HepG2 (cell line): ENCODE measurements around the gene FSD1. TPM values are rescaled to one million over a fixed set of nuclear protein-coding genes. Genes with fewer than 3 reads are reported as not detected.

ENCODE experiments used
- ATAC-seq: fragments of 200-7000 bp; cut with Tn5 transposase; 3 replicates; pipeline ENCODE4 v1.9.1; 2020; ENCODE audit warnings: mild to moderate bottlenecking, moderate library complexity
- BruUV-seq: library from RNA; stranded (reverse); fragments of 400-500 nt; replicated peaks from 2 replicates; lab custom pipeline; 2021; lab: Mats Ljungman, UMichigan
- CTCF ChIA-PET: fragments of 300-600 bp; formaldehyde crosslinking; extraction: SDS; loops from one replicate; lab custom pipeline; 2021; ENCODE audit warnings: low total read pairs, inconsistent platforms, low intra/inter-chr PET ratio; lab: Yijun Ruan, JAX
- POLR2A ChIA-PET: fragments of 350-600 bp; sonication (Branson Sonifier 250); formaldehyde crosslinking; loops from one replicate; lab custom pipeline; 2020; ENCODE audit warnings: antibody characterized with exemption, inconsistent platforms; lab: Yijun Ruan, JAX
- DNase-seq: peaks from one replicate; pipeline ENCODE4 v3.0.0-alpha.2; 2015; ENCODE audit warnings: low spot score
- FAIRE-seq: peaks from 3 replicates; lab custom pipeline; 2011; peaks lifted over from hg19 to GRCh38; lab: Jason Lieb, UNC
- H2AFZ ChIP-seq: one replicate; pipeline ENCODE4 v1.6.1; 2011; ENCODE audit warnings: low read length, inconsistent platforms
- H3K27ac ChIP-seq: fragments of 300-600 bp; 3 replicates; pipeline ENCODE4 v1.8.0; 2011; ENCODE audit warnings: mixed run types, mild to moderate bottlenecking, mixed read lengths, low read length, inconsistent platforms; ENCODE audit not compliant: insufficient read depth; ENCODE audit errors: extremely low read length
- H3K27me3 ChIP-seq, 2 experiments: fragments of 200-600 bp in 1 of 2; 2 replicates in 1 of 2; 3 replicates in 1 of 2; pipeline versions ENCODE4 v1.6.0 to v1.8.0; 2011; ENCODE audit warnings: low read length in 2 of 2, mild to moderate bottlenecking in 2 of 2, moderate library complexity in 2 of 2, inconsistent platforms in 1 of 2; ENCODE audit not compliant: insufficient read depth in 2 of 2, control insufficient read depth in 1 of 2
- H3K36me3 ChIP-seq, 2 experiments: fragments of 200-600 bp in 1 of 2; replicated peaks in 1 of 2; 2 replicates in 1 of 2; 3 replicates in 1 of 2; pipeline versions ENCODE4 v1.5.1 to v1.8.0; 2011; ENCODE audit warnings: low read length in 2 of 2, inconsistent platforms in 1 of 2; ENCODE audit not compliant: insufficient read depth in 2 of 2, control insufficient read depth in 1 of 2
- H3K4me1 ChIP-seq: 2 replicates; pipeline ENCODE4 v1.5.1; 2012; ENCODE audit warnings: low read length, inconsistent platforms; ENCODE audit not compliant: insufficient read depth
- H3K4me2 ChIP-seq: 2 replicates; pipeline ENCODE4 v1.6.0; 2011; ENCODE audit warnings: low read depth, low read length, inconsistent platforms
- H3K4me3 ChIP-seq, 3 experiments: fragments of 200-600 bp in 1 of 3; sonication (generic), shearing (Covaris generic) in 1 of 3; replicated peaks in 1 of 3; 2 replicates each; pipeline ENCODE4 v1.5.1; 2011 to 2016; ENCODE audit warnings: low read length in 3 of 3, inconsistent platforms in 2 of 3, low read depth in 2 of 3, mild to moderate bottlenecking in 2 of 3, control low read depth in 1 of 3, mixed read lengths in 1 of 3; ENCODE audit not compliant: insufficient read depth in 1 of 3
- H3K79me2 ChIP-seq: one replicate; pipeline ENCODE4 v1.6.1; 2011; ENCODE audit warnings: low read length, inconsistent platforms; ENCODE audit not compliant: insufficient read depth
- H3K9ac ChIP-seq: 2 replicates; pipeline ENCODE4 v1.6.0; 2011; ENCODE audit warnings: mild to moderate bottlenecking, low read depth, low read length, inconsistent platforms; ENCODE audit not compliant: insufficient read depth
- H3K9me3 ChIP-seq: 2 replicates; pipeline ENCODE4 v1.5.1; 2012; ENCODE audit warnings: mild to moderate bottlenecking, low read length
- H4K20me1 ChIP-seq: 2 replicates; pipeline ENCODE4 v1.6.0; 2011; ENCODE audit warnings: inconsistent platforms, mild to moderate bottlenecking, low read length, moderate library complexity; ENCODE audit not compliant: insufficient read depth
- ATM ChIP-seq: fragments of 450-650 bp; IDR thresholded peaks from 2 replicates; pipeline ENCODE4 v1.7.1; 2017; ENCODE audit warnings: mild to moderate bottlenecking, borderline replicate concordance
- DMAP1 ChIP-seq: IDR thresholded peaks from 2 replicates; pipeline ENCODE4 v1.6.1; 2016
- EED ChIP-seq: sonication (generic); formaldehyde crosslinking; IDR thresholded peaks from 2 replicates; pipeline ENCODE4 v1.5.0; 2020; ENCODE audit warnings: mild to moderate bottlenecking, missing genetic modification reagents
- GFI1 ChIP-seq: sonication (generic); formaldehyde crosslinking; IDR thresholded peaks from 2 replicates; pipeline ENCODE4 v1.5.0; 2020; ENCODE audit warnings: missing genetic modification reagents, mild to moderate bottlenecking, borderline replicate concordance
- HNRNPK ChIP-seq: fragments of 200-400 bp; formaldehyde crosslinking; IDR thresholded peaks from 2 replicates; pipeline ENCODE4 v1.6.1; 2018; ENCODE audit warnings: low read length, low read depth, moderate library complexity, mild to moderate bottlenecking; ENCODE audit not compliant: poor library complexity, severe bottlenecking
- NFYB ChIP-seq: sonication (generic); formaldehyde crosslinking; IDR thresholded peaks from 2 replicates; pipeline ENCODE4 v1.4.0; 2020; ENCODE audit warnings: missing genetic modification reagents
- SETDB1 ChIP-seq: sonication (generic); formaldehyde crosslinking; IDR thresholded peaks from 2 replicates; pipeline ENCODE4 v1.5.1; 2020; ENCODE audit warnings: missing genetic modification reagents, mild to moderate bottlenecking, borderline replicate concordance
- SIN3A ChIP-seq: IDR thresholded peaks from 2 replicates; pipeline ENCODE4 v1.6.1; 2011; ENCODE audit warnings: low read depth, mild to moderate bottlenecking, control low read depth, low read length, borderline replicate concordance
- SNAI1 ChIP-seq: sonication (generic); formaldehyde crosslinking; IDR thresholded peaks from 2 replicates; pipeline ENCODE4 v1.5.0; 2020; ENCODE audit warnings: mild to moderate bottlenecking, missing genetic modification reagents, borderline replicate concordance
- TBX2 ChIP-seq: sonication (generic); formaldehyde crosslinking; IDR thresholded peaks from 2 replicates; pipeline ENCODE4 v1.5.0; 2020; ENCODE audit warnings: missing genetic modification reagents, mild to moderate bottlenecking, borderline replicate concordance
- U2AF1 ChIP-seq: fragments of 200-400 bp; formaldehyde crosslinking; optimal IDR thresholded peaks from 2 replicates; pipeline ENCODE3; 2017; ENCODE audit warnings: mild to moderate bottlenecking, low read depth, low read length
- ZSCAN31 ChIP-seq: sonication (generic); formaldehyde crosslinking; IDR thresholded peaks from 2 replicates; pipeline ENCODE4 v1.5.0; 2020; ENCODE audit warnings: low read depth, mild to moderate bottlenecking, missing genetic modification reagents
- WGBS: methylation state at CpG from one replicate; pipeline ENCODE4 v1.1.6; 2017; ENCODE audit warnings: low lambda C conversion rate; 5-methylcytosine and 5-hydroxymethylcytosine counted together
- in situ Hi-C: cut with HindIII; loops from 2 replicates; pipeline ENCODE4 v1.10.0; 2017; ENCODE audit warnings: low pct_unique_long_range_greater_than_20kb; ENCODE audit not compliant: extremely low pct_ligation_motif_present
- intact Hi-C: fragments of 100-400 bp; cut with micrococcal nuclease; formaldehyde crosslinking; loops from one replicate; pipeline ENCODE4 v1.10.0; 2022; ENCODE audit not compliant: unreplicated experiment
- polyA plus RNA-seq, 8 experiments: library from polyadenylated mRNA; depleted of rRNA in 3 of 8; stranded (reverse) in 7 of 8; unstranded in 1 of 8; fragments of >200 nt; fragmentation: Illumina TruSeq in 4 of 8; extraction: Trizol in 4 of 8; gene quantifications; 2 replicates each; pipeline versions ENCODE4 v1.2.1 to v1.2.3, GENCODE V29; 2011 to 2016; ENCODE audit warnings: low read depth in 4 of 8, missing spikeins in 1 of 8, mixed read lengths in 1 of 8; ENCODE audit not compliant: insufficient read depth in 1 of 8
- total RNA-seq, 5 experiments: library from RNA; depleted of rRNA; stranded (reverse); fragments of >200 nt; fragmentation: Illumina TruSeq; extraction: Trizol; gene quantifications; 2 replicates each; pipeline ENCODE4 v1.2.3, GENCODE V29; 2016; ENCODE audit warnings: low read depth in 1 of 5
- TF ChIP-seq, protein P1 (sequence below): sonication (generic); formaldehyde crosslinking; IDR thresholded peaks from 2 replicates; pipeline ENCODE4 v1.8.1; 2023; ENCODE audit warnings: mild to moderate bottlenecking, moderate library complexity, missing genetic modification reagents
- TF ChIP-seq, protein P2 (sequence below): sonication (generic); formaldehyde crosslinking; IDR thresholded peaks from 2 replicates; pipeline ENCODE4 v1.8.0; 2023; ENCODE audit warnings: mild to moderate bottlenecking, missing genetic modification reagents
- TF ChIP-seq, protein P3 (sequence below): sonication (generic); formaldehyde crosslinking; IDR thresholded peaks from 2 replicates; pipeline ENCODE4 v1.5.0; 2020; ENCODE audit warnings: mild to moderate bottlenecking, missing genetic modification reagents, borderline replicate concordance

The FSD1 gene
- total and polyA plus RNA-seq, 2 of the 13 experiments (the other 11 are each of a cell fraction or from before 2014, with no cell fraction given), result 0.29 to 0.66 TPM

DNA sequence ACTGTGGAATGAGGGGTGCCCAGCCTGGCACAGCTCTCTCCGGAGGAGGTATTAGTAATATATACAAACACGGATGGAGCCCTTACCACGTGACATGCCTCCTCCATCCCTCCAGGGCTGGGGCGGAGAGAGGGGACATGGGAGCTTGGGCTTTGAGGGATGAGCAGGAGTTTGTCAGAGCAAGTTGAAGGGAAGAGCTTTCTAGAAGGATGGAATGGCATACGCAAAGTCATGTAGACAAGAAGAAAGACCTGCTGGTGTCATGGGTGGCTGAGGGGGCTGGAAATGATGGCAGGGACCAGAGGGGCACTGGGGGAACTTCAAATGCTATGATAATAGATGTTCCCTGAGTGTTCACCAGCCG lies 41.6 kb downstream of the FSD1 start (continued):
- TF ChIP-seq HNRNPK (no peak), SIN3A (no peak), SNAI1 (CRISPR knock-in tag) (no peak), ZSCAN31 (CRISPR knock-in tag) (no peak), EED (CRISPR knock-in tag) (no peak), ATM (no peak), DMAP1 (CRISPR knock-in tag) (no peak), SETDB1 (CRISPR knock-in tag) (no peak)
- TF ChIP-seq, protein P1, sequence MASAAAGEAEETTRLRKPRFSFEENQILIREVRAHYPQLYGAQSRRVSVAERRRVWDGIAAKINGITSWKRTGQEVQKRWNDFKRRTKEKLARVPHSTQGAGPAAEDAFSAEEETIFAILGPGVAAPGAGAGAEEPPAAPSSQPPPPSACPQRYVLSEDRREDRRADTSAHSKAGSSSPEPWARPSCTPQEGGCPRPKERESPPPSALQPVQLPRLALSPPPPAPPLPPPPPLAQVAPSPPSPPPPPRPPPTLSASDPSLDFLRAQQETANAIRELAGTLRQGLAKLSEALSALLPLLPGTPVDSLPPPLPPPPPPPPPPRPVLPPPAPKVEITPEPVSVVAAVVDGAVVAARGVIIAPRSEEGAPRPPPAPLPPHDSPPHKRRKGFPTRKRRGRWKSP, result no peak
- TF ChIP-seq, protein P2, sequence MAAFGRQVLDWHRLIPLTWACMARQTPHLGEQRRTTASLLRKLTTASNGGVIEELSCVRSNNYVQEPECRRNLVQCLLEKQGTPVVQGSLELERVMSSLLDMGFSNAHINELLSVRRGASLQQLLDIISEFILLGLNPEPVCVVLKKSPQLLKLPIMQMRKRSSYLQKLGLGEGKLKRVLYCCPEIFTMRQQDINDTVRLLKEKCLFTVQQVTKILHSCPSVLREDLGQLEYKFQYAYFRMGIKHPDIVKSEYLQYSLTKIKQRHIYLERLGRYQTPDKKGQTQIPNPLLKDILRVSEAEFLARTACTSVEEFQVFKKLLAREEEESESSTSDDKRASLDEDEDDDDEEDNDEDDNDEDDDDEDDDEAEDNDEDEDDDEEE, result no peak

DNA sequence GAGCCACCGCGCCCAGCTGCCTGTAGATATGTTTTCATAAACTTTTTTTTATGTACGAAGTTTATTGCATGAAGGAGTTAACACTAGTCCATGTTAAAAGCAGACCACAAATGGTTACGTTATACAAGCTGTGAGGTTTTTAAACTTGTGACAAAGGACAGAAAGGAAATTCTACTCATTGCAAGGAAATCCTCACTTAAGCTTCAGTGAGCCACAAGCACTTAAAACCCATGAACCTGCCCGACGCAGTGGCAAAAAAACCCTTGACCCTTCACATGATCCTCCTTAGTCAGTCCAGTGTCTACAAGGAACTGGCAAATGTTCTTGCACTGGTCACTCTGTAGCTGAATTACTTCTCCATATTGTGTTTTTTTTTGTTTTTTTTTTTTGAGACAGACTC lies 43.1 kb downstream of the FSD1 start:
- Histone ChIP-seq H2AFZ (no peak overlapping the region), H3K9ac (no peak overlapping the region), H3K79me2 (peaks cover 3% of the 10 kb centered on the region), H3K27ac (no peak overlapping the region), H3K36me3 (0 out of 5 replicates have a peak, but pooled peaks cover 0 to 2% of the 10 kb centered on the region in 2 experiments), H3K9me3 (no peaks in the 10 kb centered on the region), H4K20me1 (no peaks in the 10 kb centered on the region), H3K4me1 (peaks cover 20% of the 10 kb centered on the region), H3K4me3 (no peak overlapping the region), H3K27me3 (no peaks in the 10 kb centered on the region; a peak in 1 of 5 replicates), H3K4me2 (no peak overlapping the region)
- 95% methylated on average over 6 of the region's 6 CpGs for WGBS
- in situ Hi-C loops (no loop called here), intact Hi-C loops (no loop called here)
- ChIA-PET POLR2A (interaction anchor here (1.5 kb wide), 1 partner anchor 37 kb away, joined by 4 read pairs; no protein-coding TSS in a partner anchor), CTCF (no interaction called here)
- DNase-seq (no peak), ATAC-seq (no peak), FAIRE-seq (no peak)
- no TSS peak for BruUV-seq
- TF ChIP-seq TBX2 (CRISPR knock-in tag), result no peak
- TF ChIP-seq U2AF1, result no peak
- TF ChIP-seq NFYB (CRISPR knock-in tag), result no peak
- TF ChIP-seq GFI1, result no peak
- TF ChIP-seq, protein P3, sequence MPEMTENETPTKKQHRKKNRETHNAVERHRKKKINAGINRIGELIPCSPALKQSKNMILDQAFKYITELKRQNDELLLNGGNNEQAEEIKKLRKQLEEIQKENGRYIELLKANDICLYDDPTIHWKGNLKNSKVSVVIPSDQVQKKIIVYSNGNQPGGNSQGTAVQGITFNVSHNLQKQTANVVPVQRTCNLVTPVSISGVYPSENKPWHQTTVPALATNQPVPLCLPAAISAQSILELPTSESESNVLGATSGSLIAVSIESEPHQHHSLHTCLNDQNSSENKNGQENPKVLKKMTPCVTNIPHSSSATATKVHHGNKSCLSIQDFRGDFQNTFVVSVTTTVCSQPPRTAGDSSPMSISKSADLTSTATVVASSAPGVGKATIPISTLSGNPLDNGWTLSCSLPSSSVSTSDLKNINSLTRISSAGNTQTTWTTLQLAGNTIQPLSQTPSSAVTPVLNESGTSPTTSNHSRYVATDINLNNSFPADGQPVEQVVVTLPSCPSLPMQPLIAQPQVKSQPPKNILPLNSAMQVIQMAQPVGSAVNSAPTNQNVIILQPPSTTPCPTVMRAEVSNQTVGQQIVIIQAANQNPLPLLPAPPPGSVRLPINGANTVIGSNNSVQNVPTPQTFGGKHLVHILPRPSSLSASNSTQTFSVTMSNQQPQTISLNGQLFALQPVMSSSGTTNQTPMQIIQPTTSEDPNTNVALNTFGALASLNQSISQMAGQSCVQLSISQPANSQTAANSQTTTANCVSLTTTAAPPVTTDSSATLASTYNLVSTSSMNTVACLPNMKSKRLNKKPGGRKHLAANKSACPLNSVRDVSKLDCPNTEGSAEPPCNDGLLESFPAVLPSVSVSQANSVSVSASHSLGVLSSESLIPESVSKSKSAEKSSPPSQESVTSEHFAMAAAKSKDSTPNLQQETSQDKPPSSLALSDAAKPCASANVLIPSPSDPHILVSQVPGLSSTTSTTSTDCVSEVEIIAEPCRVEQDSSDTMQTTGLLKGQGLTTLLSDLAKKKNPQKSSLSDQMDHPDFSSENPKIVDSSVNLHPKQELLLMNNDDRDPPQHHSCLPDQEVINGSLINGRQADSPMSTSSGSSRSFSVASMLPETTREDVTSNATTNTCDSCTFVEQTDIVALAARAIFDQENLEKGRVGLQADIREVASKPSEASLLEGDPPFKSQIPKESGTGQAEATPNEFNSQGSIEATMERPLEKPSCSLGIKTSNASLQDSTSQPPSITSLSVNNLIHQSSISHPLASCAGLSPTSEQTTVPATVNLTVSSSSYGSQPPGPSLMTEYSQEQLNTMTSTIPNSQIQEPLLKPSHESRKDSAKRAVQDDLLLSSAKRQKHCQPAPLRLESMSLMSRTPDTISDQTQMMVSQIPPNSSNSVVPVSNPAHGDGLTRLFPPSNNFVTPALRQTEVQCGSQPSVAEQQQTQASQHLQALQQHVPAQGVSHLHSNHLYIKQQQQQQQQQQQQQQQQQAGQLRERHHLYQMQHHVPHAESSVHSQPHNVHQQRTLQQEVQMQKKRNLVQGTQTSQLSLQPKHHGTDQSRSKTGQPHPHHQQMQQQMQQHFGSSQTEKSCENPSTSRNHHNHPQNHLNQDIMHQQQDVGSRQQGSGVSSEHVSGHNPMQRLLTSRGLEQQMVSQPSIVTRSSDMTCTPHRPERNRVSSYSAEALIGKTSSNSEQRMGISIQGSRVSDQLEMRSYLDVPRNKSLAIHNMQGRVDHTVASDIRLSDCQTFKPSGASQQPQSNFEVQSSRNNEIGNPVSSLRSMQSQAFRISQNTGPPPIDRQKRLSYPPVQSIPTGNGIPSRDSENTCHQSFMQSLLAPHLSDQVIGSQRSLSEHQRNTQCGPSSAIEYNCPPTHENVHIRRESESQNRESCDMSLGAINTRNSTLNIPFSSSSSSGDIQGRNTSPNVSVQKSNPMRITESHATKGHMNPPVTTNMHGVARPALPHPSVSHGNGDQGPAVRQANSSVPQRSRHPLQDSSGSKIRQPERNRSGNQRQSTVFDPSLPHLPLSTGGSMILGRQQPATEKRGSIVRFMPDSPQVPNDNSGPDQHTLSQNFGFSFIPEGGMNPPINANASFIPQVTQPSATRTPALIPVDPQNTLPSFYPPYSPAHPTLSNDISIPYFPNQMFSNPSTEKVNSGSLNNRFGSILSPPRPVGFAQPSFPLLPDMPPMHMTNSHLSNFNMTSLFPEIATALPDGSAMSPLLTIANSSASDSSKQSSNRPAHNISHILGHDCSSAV (CRISPR knock-in tag), result no peak
